ENCODE data around the gene CD1C. TPM values are rescaled to one million over a fixed set of nuclear protein-coding genes. Genes with fewer than 3 reads are reported as not detected.
A peak's percentile ranks its signal among the peaks of the same experiment; 100 is the strongest.

The CD1C gene
- total RNA-seq, 5 donors from 2014 or later (not counting 1 experiment from before 2014, with no cell fraction given), result 0.26 to 1.4 (median 0.70) TPM

- no peak overlapping the region for H3K4me3 ChIP-seq (ENCODE audit: control insufficient read depth in 1 of 2, extremely low read depth in 1 of 2, low read length in 1 of 2)
- H3K27me3 ChIP-seq (replicated peaks in 1 of 2; ENCODE audit: control insufficient read depth in 2 of 2, extremely low read depth in 1 of 2, insufficient read depth in 2 of 2, low read length in 1 of 2), result peaks cover 0 to 14% of the 10 kb centered on the region in 2 experiments
- H3K36me3 Mint-ChIP-seq, result peaks cover 4% of the 10 kb centered on the region
- no peak overlapping the region for H3K4me3 Mint-ChIP-seq
- H3K4me1 Mint-ChIP-seq, result peaks cover 15 to 17% (median 15%) of the 10 kb centered on the region in 3 donors
- DNase-seq, result no peak
- H3K9me3 Mint-ChIP-seq, result peaks cover 0 to 16% (median 7%) of the 10 kb centered on the region in 3 donors
- H3K9me3 ChIP-seq, result no peaks in the 10 kb centered on the region
- no peak for ATAC-seq (replicated peaks in 1 of 4)
- no peak overlapping the region for H3K27ac Mint-ChIP-seq
- POLR2A ChIA-PET, result no interaction called here
- no peak overlapping the region for H3K27ac ChIP-seq (ENCODE audit: low read length)
- peaks cover 4 to 16% of the 10 kb centered on the region in 2 experiments for H3K4me1 ChIP-seq (ENCODE audit: control insufficient read depth in 1 of 2, extremely low read depth in 1 of 2, insufficient read depth in 2 of 2, low read length in 2 of 2)
- WGBS (ENCODE audit: insufficient coverage), result 80% methylated on average over 1 of the region's 2 CpGs
- CTCF ChIA-PET, result no interaction called here
- H3K36me3 ChIP-seq (ENCODE audit: control insufficient read depth in 2 of 2, extremely low read depth in 1 of 2, insufficient read depth in 1 of 2, low read length in 1 of 2), result no peaks in the 10 kb centered on the region
- peaks cover 28 to 40% of the 10 kb centered on the region in 2 donors for H3K27me3 Mint-ChIP-seq
Observed at GRCh38 chr1:158283965-158284364, 5.8 kb upstream of the CD1C start.

DNA sequence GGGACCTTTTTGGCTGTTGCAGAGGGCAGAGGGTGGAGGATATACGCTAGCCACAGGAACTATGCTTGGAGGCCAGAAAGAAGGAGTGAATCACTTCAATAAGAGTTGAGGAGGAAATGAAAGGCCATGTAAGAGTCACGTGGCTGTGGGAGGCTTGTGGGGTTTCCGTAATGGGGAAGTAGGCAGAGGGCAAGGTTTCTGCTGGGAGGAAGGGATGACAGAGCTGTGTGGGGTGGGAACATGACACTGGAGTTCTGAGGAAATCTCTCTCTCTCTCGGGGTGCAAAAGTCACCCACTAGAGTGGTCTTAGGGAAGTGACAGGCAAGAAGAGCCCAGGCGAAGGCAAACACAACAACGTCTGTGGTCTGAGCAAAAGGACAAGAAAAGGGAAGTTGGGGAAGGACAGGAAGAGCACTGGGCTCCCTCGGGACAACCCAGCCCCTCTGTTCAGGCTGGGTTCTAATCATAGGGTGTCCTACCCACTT is 3.9 kb upstream of the CD1C start:
- H3K4me1 ChIP-seq (ENCODE audit: control insufficient read depth in 1 of 2, extremely low read depth in 1 of 2, insufficient read depth in 2 of 2, low read length in 2 of 2), result peaks cover 4 to 27% of the 10 kb centered on the region in 2 experiments
- peak overlapping the region in 2 of 3 donors; percentile 26 to 37 for H3K4me3 Mint-ChIP-seq
- no peaks in the 10 kb centered on the region for H3K36me3 ChIP-seq (ENCODE audit: control insufficient read depth in 2 of 2, extremely low read depth in 1 of 2, insufficient read depth in 1 of 2, low read length in 1 of 2)
- ChIA-PET POLR2A (no interaction called here), CTCF (no interaction called here)
- H3K27ac ChIP-seq (ENCODE audit: low read length), result no peak overlapping the region
- peaks cover 4% of the 10 kb centered on the region for H3K36me3 Mint-ChIP-seq
- DNase-seq, result peak in 6 of 35 experiments; percentile 0 to 45 (median 4)
- peaks cover 0 to 10% of the 10 kb centered on the region in 2 experiments for H3K27me3 ChIP-seq (replicated peaks in 1 of 2; ENCODE audit: control insufficient read depth in 2 of 2, extremely low read depth in 1 of 2, insufficient read depth in 2 of 2, low read length in 1 of 2)
- peaks cover 0 to 15% (median 7%) of the 10 kb centered on the region in 3 donors for H3K9me3 Mint-ChIP-seq
- H3K27me3 Mint-ChIP-seq, result peaks cover 28 to 40% of the 10 kb centered on the region in 2 donors
- peak overlapping the region in 1 of 2 donors; percentile 7 for H3K27ac Mint-ChIP-seq
- ATAC-seq (replicated peaks in 1 of 4), result peak in 1 of 4 experiments; percentile 16
- WGBS (ENCODE audit: insufficient coverage), result 31% methylated on average over 4 of the region's 7 CpGs
- peaks cover 15 to 17% (median 15%) of the 10 kb centered on the region in 3 donors for H3K4me1 Mint-ChIP-seq
- H3K4me3 ChIP-seq (ENCODE audit: control insufficient read depth in 1 of 2, extremely low read depth in 1 of 2, low read length in 1 of 2), result no peak overlapping the region
- no peaks in the 10 kb centered on the region for H3K9me3 ChIP-seq

GRCh38 chr1:158286487-158286886 is 3.2 kb upstream of the CD1C start:
- Histone ChIP-seq H3K9me3 (no peaks in the 10 kb centered on the region), H3K4me1 (ENCODE audit: control insufficient read depth in 1 of 2, extremely low read depth in 1 of 2, insufficient read depth in 2 of 2, low read length in 2 of 2) (peaks cover 4 to 29% of the 10 kb centered on the region in 2 experiments), H3K27me3 (replicated peaks in 1 of 2; ENCODE audit: control insufficient read depth in 2 of 2, extremely low read depth in 1 of 2, insufficient read depth in 2 of 2, low read length in 1 of 2) (peaks cover 0 to 10% of the 10 kb centered on the region in 2 experiments), H3K4me3 (ENCODE audit: control insufficient read depth in 1 of 2, extremely low read depth in 1 of 2, low read length in 1 of 2) (no peak overlapping the region), H3K27ac (ENCODE audit: low read length) (no peak overlapping the region), H3K36me3 (ENCODE audit: control insufficient read depth in 2 of 2, extremely low read depth in 1 of 2, insufficient read depth in 1 of 2, low read length in 1 of 2) (no peaks in the 10 kb centered on the region)
- Mint-ChIP-seq H3K36me3 (no peaks in the 10 kb centered on the region), H3K9me3 (peaks cover 0 to 9% (median 4%) of the 10 kb centered on the region in 3 donors), H3K4me1 (peaks cover 15 to 17% (median 15%) of the 10 kb centered on the region in 3 donors), H3K27ac (no peak overlapping the region), H3K4me3 (no peak overlapping the region), H3K27me3 (peaks cover 28 to 34% of the 10 kb centered on the region in 2 donors)
- POLR2A ChIA-PET, result no interaction called here
- ATAC-seq (replicated peaks in 1 of 4), result no peak
- CTCF ChIA-PET, result no interaction called here
- no peak for DNase-seq
- whole genome bisulfite sequencing (ENCODE audit: insufficient coverage), result 66% methylated on average over 2 of the region's 4 CpGs

GRCh38 chr1:158286941-158287346 is 2.8 kb upstream of the CD1C start:
- WGBS (ENCODE audit: insufficient coverage), result 71% methylated on average over 1 of the region's 1 CpG
- peaks cover 15 to 17% (median 15%) of the 10 kb centered on the region in 3 donors for H3K4me1 Mint-ChIP-seq

GRCh38 chr1:158290321-158290844 is 660 bp downstream of the CD1C start:
- DNase-seq (no peak), ATAC-seq (replicated peaks in 1 of 4) (no peak)
- Mint-ChIP-seq H3K27me3 (peaks cover 15 to 21% of the 10 kb centered on the region in 2 donors), H3K27ac (no peak overlapping the region), H3K9me3 (no peaks in the 10 kb centered on the region), H3K4me3 (no peak overlapping the region), H3K36me3 (no peaks in the 10 kb centered on the region), H3K4me1 (peaks cover 13% of the 10 kb centered on the region in 3 donors)
- 25% methylated on average over 3 of the region's 5 CpGs for WGBS (ENCODE audit: insufficient coverage)
- ChIA-PET POLR2A (no interaction called here), CTCF (no interaction called here)
- Histone ChIP-seq H3K36me3 (ENCODE audit: control insufficient read depth in 2 of 2, extremely low read depth in 1 of 2, insufficient read depth in 1 of 2, low read length in 1 of 2) (no peaks in the 10 kb centered on the region), H3K27ac (ENCODE audit: low read length) (no peak overlapping the region), H3K27me3 (replicated peaks in 1 of 2; ENCODE audit: control insufficient read depth in 2 of 2, extremely low read depth in 1 of 2, insufficient read depth in 2 of 2, low read length in 1 of 2) (peaks cover 0 to 9% of the 10 kb centered on the region in 2 experiments), H3K4me1 (ENCODE audit: control insufficient read depth in 1 of 2, extremely low read depth in 1 of 2, insufficient read depth in 2 of 2, low read length in 2 of 2) (peaks cover 4 to 31% of the 10 kb centered on the region in 2 experiments), H3K9me3 (no peaks in the 10 kb centered on the region), H3K4me3 (ENCODE audit: control insufficient read depth in 1 of 2, extremely low read depth in 1 of 2, low read length in 1 of 2) (no peak overlapping the region)

More at GRCh38 chr1:158286941-158287346, 2.8 kb upstream of the CD1C start:
- Mint-ChIP-seq H3K9me3 (peaks cover 0 to 4% (median 0%) of the 10 kb centered on the region in 3 donors), H3K27ac (peak overlapping the region in 1 of 2 donors; percentile 30), H3K4me3 (no peak overlapping the region), H3K36me3 (no peaks in the 10 kb centered on the region), H3K27me3 (peaks cover 23 to 29% of the 10 kb centered on the region in 2 donors)
- peaks cover 4 to 29% of the 10 kb centered on the region in 2 experiments for H3K4me1 ChIP-seq (ENCODE audit: control insufficient read depth in 1 of 2, extremely low read depth in 1 of 2, insufficient read depth in 2 of 2, low read length in 2 of 2)
- H3K9me3 ChIP-seq, result no peaks in the 10 kb centered on the region
- ChIA-PET CTCF (no interaction called here), POLR2A (no interaction called here)
- no peak overlapping the region for H3K4me3 ChIP-seq (ENCODE audit: control insufficient read depth in 1 of 2, extremely low read depth in 1 of 2, low read length in 1 of 2)
- H3K36me3 ChIP-seq (ENCODE audit: control insufficient read depth in 2 of 2, extremely low read depth in 1 of 2, insufficient read depth in 1 of 2, low read length in 1 of 2), result no peaks in the 10 kb centered on the region
- ATAC-seq (replicated peaks in 1 of 4), result no peak
- H3K27me3 ChIP-seq (replicated peaks in 1 of 2; ENCODE audit: control insufficient read depth in 2 of 2, extremely low read depth in 1 of 2, insufficient read depth in 2 of 2, low read length in 1 of 2), result peaks cover 0 to 10% of the 10 kb centered on the region in 2 experiments
- DNase-seq, result no peak
- H3K27ac ChIP-seq (ENCODE audit: low read length), result no peak overlapping the region

DNA sequence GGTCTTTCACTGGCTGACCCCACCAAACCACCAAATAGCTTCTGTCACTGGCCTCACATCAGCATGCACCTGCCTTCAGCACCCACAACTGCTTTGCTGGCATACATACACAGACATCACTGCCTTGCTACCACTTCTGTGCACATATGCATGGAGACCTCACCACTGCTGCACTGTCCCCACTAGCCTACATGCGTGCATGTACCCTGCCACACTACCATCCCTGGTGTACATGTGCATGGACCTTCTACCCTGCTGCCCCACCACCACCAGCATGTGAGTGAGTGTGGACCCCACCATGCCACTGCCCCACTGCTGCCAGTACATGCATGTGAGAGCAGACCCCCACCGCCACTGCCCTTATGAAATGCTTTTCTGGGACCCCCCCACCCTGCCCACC is 6.1 kb downstream of the CD1C start:
- ATAC-seq (replicated peaks in 1 of 4) (no peak), DNase-seq (no peak)
- no peak overlapping the region for H3K27ac Mint-ChIP-seq
- Histone ChIP-seq H3K36me3 (ENCODE audit: control insufficient read depth in 2 of 2, extremely low read depth in 1 of 2, insufficient read depth in 1 of 2, low read length in 1 of 2) (no peaks in the 10 kb centered on the region), H3K4me1 (ENCODE audit: control insufficient read depth in 1 of 2, extremely low read depth in 1 of 2, insufficient read depth in 2 of 2, low read length in 2 of 2) (peaks cover 0 to 4% of the 10 kb centered on the region in 2 experiments), H3K27me3 (replicated peaks in 1 of 2; ENCODE audit: control insufficient read depth in 2 of 2, extremely low read depth in 1 of 2, insufficient read depth in 2 of 2, low read length in 1 of 2) (peaks cover 0 to 12% of the 10 kb centered on the region in 2 experiments), H3K27ac (ENCODE audit: low read length) (no peak overlapping the region), H3K9me3 (no peaks in the 10 kb centered on the region), H3K4me3 (ENCODE audit: control insufficient read depth in 1 of 2, extremely low read depth in 1 of 2, low read length in 1 of 2) (no peak overlapping the region)
- no peaks in the 10 kb centered on the region for H3K36me3 Mint-ChIP-seq
- H3K9me3 Mint-ChIP-seq, result peaks cover 14 to 18% (median 16%) of the 10 kb centered on the region in 3 donors
- ChIA-PET POLR2A (no interaction called here), CTCF (no interaction called here)
- H3K4me1 Mint-ChIP-seq, result no peaks in the 10 kb centered on the region
- WGBS (ENCODE audit: insufficient coverage), result 100% methylated on average over 1 of the region's 2 CpGs
- no peak overlapping the region for H3K4me3 Mint-ChIP-seq
- H3K27me3 Mint-ChIP-seq, result peaks cover 8 to 19% of the 10 kb centered on the region in 2 donors
